OCI-LY7 (cell line): ENCODE measurements around the gene VEGFA.

Source experiments
- CTCF ChIP-seq: fragments of 200-600 bp; sonication (generic); conservative IDR thresholded peaks from 2 replicates; pipeline ENCODE4 v1.5.1; 2014; ENCODE audit warnings: mild to moderate bottlenecking, antibody characterized with exemption, low read length, moderate library complexity, mixed read lengths
- EZH2phosphoT487 ChIP-seq: fragments of 200-600 bp; sonication (generic); IDR thresholded peaks from 2 replicates; pipeline ENCODE4 v1.6.1; 2018; ENCODE audit warnings: low read depth, borderline replicate concordance, mild to moderate bottlenecking, mixed run types, antibody characterized with exemption, low read length, moderate library complexity, mixed read lengths

GRCh38 chr6:43727634-43728033 lies 42.4 kb upstream of the VEGFA start:
- TF ChIP-seq CTCF (no peak), EZH2phosphoT487 (no peak)
